HepG2 (cell line): Measurements from ENCODE around the gene TULP3. TPM values are rescaled to one million over a fixed set of nuclear protein-coding genes. Genes with fewer than 3 reads are reported as not detected.

ENCODE experiments used
- ATAC-seq: fragments of 200-7000 bp; cut with Tn5 transposase; 3 replicates; pipeline ENCODE4 v1.9.1; 2020; ENCODE audit warnings: mild to moderate bottlenecking, moderate library complexity
- BruUV-seq: library from RNA; stranded (reverse); fragments of 400-500 nt; replicated peaks from 2 replicates; lab custom pipeline; 2021; lab: Mats Ljungman, UMichigan
- CTCF ChIA-PET: fragments of 300-600 bp; formaldehyde crosslinking; extraction: SDS; loops from one replicate; lab custom pipeline; 2021; ENCODE audit warnings: low total read pairs, inconsistent platforms, low intra/inter-chr PET ratio; lab: Yijun Ruan, JAX
- POLR2A ChIA-PET: fragments of 350-600 bp; sonication (Branson Sonifier 250); formaldehyde crosslinking; loops from one replicate; lab custom pipeline; 2020; ENCODE audit warnings: antibody characterized with exemption, inconsistent platforms; lab: Yijun Ruan, JAX
- DNase-seq: peaks from one replicate; pipeline ENCODE4 v3.0.0-alpha.2; 2015; ENCODE audit warnings: low spot score
- FAIRE-seq: peaks from 3 replicates; lab custom pipeline; 2011; peaks lifted over from hg19 to GRCh38; lab: Jason Lieb, UNC
- H2AFZ ChIP-seq: one replicate; pipeline ENCODE4 v1.6.1; 2011; ENCODE audit warnings: low read length, inconsistent platforms
- H3K27ac ChIP-seq: fragments of 300-600 bp; 3 replicates; pipeline ENCODE4 v1.8.0; 2011; ENCODE audit warnings: mixed run types, mild to moderate bottlenecking, mixed read lengths, low read length, inconsistent platforms; ENCODE audit not compliant: insufficient read depth; ENCODE audit errors: extremely low read length
- H3K27me3 ChIP-seq, 2 experiments: fragments of 200-600 bp in 1 of 2; 2 replicates in 1 of 2; 3 replicates in 1 of 2; pipeline versions ENCODE4 v1.6.0 to v1.8.0; 2011; ENCODE audit warnings: low read length in 2 of 2, mild to moderate bottlenecking in 2 of 2, moderate library complexity in 2 of 2, inconsistent platforms in 1 of 2; ENCODE audit not compliant: insufficient read depth in 2 of 2, control insufficient read depth in 1 of 2
- H3K36me3 ChIP-seq, 2 experiments: fragments of 200-600 bp in 1 of 2; replicated peaks in 1 of 2; 2 replicates in 1 of 2; 3 replicates in 1 of 2; pipeline versions ENCODE4 v1.5.1 to v1.8.0; 2011; ENCODE audit warnings: low read length in 2 of 2, inconsistent platforms in 1 of 2; ENCODE audit not compliant: insufficient read depth in 2 of 2, control insufficient read depth in 1 of 2
- H3K4me1 ChIP-seq: 2 replicates; pipeline ENCODE4 v1.5.1; 2012; ENCODE audit warnings: low read length, inconsistent platforms; ENCODE audit not compliant: insufficient read depth
- H3K4me2 ChIP-seq: 2 replicates; pipeline ENCODE4 v1.6.0; 2011; ENCODE audit warnings: low read depth, low read length, inconsistent platforms
- H3K4me3 ChIP-seq, 3 experiments: fragments of 200-600 bp in 1 of 3; sonication (generic), shearing (Covaris generic) in 1 of 3; replicated peaks in 1 of 3; 2 replicates each; pipeline ENCODE4 v1.5.1; 2011 to 2016; ENCODE audit warnings: low read length in 3 of 3, inconsistent platforms in 2 of 3, low read depth in 2 of 3, mild to moderate bottlenecking in 2 of 3, control low read depth in 1 of 3, mixed read lengths in 1 of 3; ENCODE audit not compliant: insufficient read depth in 1 of 3
- H3K79me2 ChIP-seq: one replicate; pipeline ENCODE4 v1.6.1; 2011; ENCODE audit warnings: low read length, inconsistent platforms; ENCODE audit not compliant: insufficient read depth
- H3K9ac ChIP-seq: 2 replicates; pipeline ENCODE4 v1.6.0; 2011; ENCODE audit warnings: mild to moderate bottlenecking, low read depth, low read length, inconsistent platforms; ENCODE audit not compliant: insufficient read depth
- H3K9me3 ChIP-seq: 2 replicates; pipeline ENCODE4 v1.5.1; 2012; ENCODE audit warnings: mild to moderate bottlenecking, low read length
- H4K20me1 ChIP-seq: 2 replicates; pipeline ENCODE4 v1.6.0; 2011; ENCODE audit warnings: inconsistent platforms, mild to moderate bottlenecking, low read length, moderate library complexity; ENCODE audit not compliant: insufficient read depth
- BCL6 ChIP-seq: IDR thresholded peaks from 2 replicates; pipeline ENCODE4 v1.6.1; 2016; ENCODE audit warnings: missing genetic modification reagents, missing compliant biosample characterization
- CBX2 ChIP-seq, 2 experiments: fragments of 200-600 bp in 1 of 2; sonication (generic); formaldehyde crosslinking in 1 of 2; IDR thresholded peaks; 2 replicates each; pipeline versions ENCODE4 v1.7.0 to v1.8.1; 2018 to 2022; ENCODE audit warnings: low read depth in 2 of 2, low read length in 1 of 2, mild to moderate bottlenecking in 1 of 2, missing genetic modification reagents in 1 of 2
- GFI1 ChIP-seq: sonication (generic); formaldehyde crosslinking; IDR thresholded peaks from 2 replicates; pipeline ENCODE4 v1.5.0; 2020; ENCODE audit warnings: missing genetic modification reagents, mild to moderate bottlenecking, borderline replicate concordance
- GLMP ChIP-seq: sonication (generic); formaldehyde crosslinking; IDR thresholded peaks from 2 replicates; pipeline ENCODE4 v1.9.0; 2021; ENCODE audit warnings: missing genetic modification reagents, mild to moderate bottlenecking, borderline replicate concordance
- MTA3 ChIP-seq: sonication (generic); formaldehyde crosslinking; IDR thresholded peaks from 2 replicates; pipeline ENCODE4 v1.4.0; 2020; ENCODE audit warnings: missing genetic modification reagents
- ZNF607 ChIP-seq: sonication (generic); formaldehyde crosslinking; IDR thresholded peaks from 2 replicates; pipeline ENCODE4 v1.5.1; 2020; ENCODE audit warnings: missing genetic modification reagents, mild to moderate bottlenecking, borderline replicate concordance
- WGBS: methylation state at CpG from one replicate; pipeline ENCODE4 v1.1.6; 2017; ENCODE audit warnings: low lambda C conversion rate; 5-methylcytosine and 5-hydroxymethylcytosine counted together
- in situ Hi-C: cut with HindIII; loops from 2 replicates; pipeline ENCODE4 v1.10.0; 2017; ENCODE audit warnings: low pct_unique_long_range_greater_than_20kb; ENCODE audit not compliant: extremely low pct_ligation_motif_present
- intact Hi-C: fragments of 100-400 bp; cut with micrococcal nuclease; formaldehyde crosslinking; loops from one replicate; pipeline ENCODE4 v1.10.0; 2022; ENCODE audit not compliant: unreplicated experiment
- polyA plus RNA-seq, 8 experiments: library from polyadenylated mRNA; depleted of rRNA in 3 of 8; stranded (reverse) in 7 of 8; unstranded in 1 of 8; fragments of >200 nt; fragmentation: Illumina TruSeq in 4 of 8; extraction: Trizol in 4 of 8; gene quantifications; 2 replicates each; pipeline versions ENCODE4 v1.2.1 to v1.2.3, GENCODE V29; 2011 to 2016; ENCODE audit warnings: low read depth in 4 of 8, missing spikeins in 1 of 8, mixed read lengths in 1 of 8; ENCODE audit not compliant: insufficient read depth in 1 of 8
- total RNA-seq, 5 experiments: library from RNA; depleted of rRNA; stranded (reverse); fragments of >200 nt; fragmentation: Illumina TruSeq; extraction: Trizol; gene quantifications; 2 replicates each; pipeline ENCODE4 v1.2.3, GENCODE V29; 2016; ENCODE audit warnings: low read depth in 1 of 5

Gene TULP3
- total and polyA plus RNA-seq, 2 of the 13 experiments (the other 11 are each of a cell fraction or from before 2014, with no cell fraction given) = 11.2 to 13.2 TPM

GRCh38 chr12:2877953-2878732 lies 12.5 kb upstream of the TULP3 start (continued):
- TF ChIP-seq GFI1 (CRISPR knock-in tag) (0 out of 2 replicates have a peak, but pooled peaks have one; percentile 31), CBX2 (IDR thresholded peaks at IDR 0.05; ENCODE audit: low read depth, low read length) (no peak), CBX2 (CRISPR knock-in tag; IDR thresholded peaks at IDR 0.05; ENCODE audit: low read depth) (no peak)
- TF ChIP-seq, all 625 proteins: peak for 42

- FAIRE-seq = no peak
- in situ Hi-C loops = loop anchor here (10.0 kb wide), 1 partner anchor 155 kb away; no protein-coding TSS in a partner anchor
- no peak for ATAC-seq
- TF ChIP-seq MTA3 (CRISPR knock-in tag) (no peak), GLMP (no peak), BCL6 (CRISPR knock-in tag) (no peak), ZNF607 (no peak)
- ChIA-PET POLR2A (no interaction called here), CTCF (no interaction called here)
- H3K4me1 ChIP-seq = peaks cover 45% of the 10 kb centered on the region
- no peak overlapping the region for H3K4me3 ChIP-seq
- no peaks in the 10 kb centered on the region; a peak in 1 of 5 replicates for H3K36me3 ChIP-seq
- no peak overlapping the region for H3K27ac ChIP-seq
- H2AFZ ChIP-seq = no peak overlapping the region
- no peak overlapping the region for H3K9ac ChIP-seq
- H3K27me3 ChIP-seq = no peaks in the 10 kb centered on the region; a peak in 2 of 5 replicates
- intact Hi-C loops = no loop called here
- H3K4me2 ChIP-seq = no peak overlapping the region
- H3K9me3 ChIP-seq = no peaks in the 10 kb centered on the region
- WGBS = over 99% methylated on average over 3 of the region's 3 CpGs
- no TSS peak for BruUV-seq
- DNase-seq = no peak
- H3K79me2 ChIP-seq = peaks cover 61% of the 10 kb centered on the region
- no peaks in the 10 kb centered on the region for H4K20me1 ChIP-seq
Measured at GRCh38 chr12:2879853-2880252, 10.8 kb upstream of the TULP3 start.
